OCI-LY7 (cell line): Measurements from ENCODE around the gene SEMA6D.

Experiments used
- CTCF ChIP-seq: fragments of 200-600 bp; sonication (generic); conservative IDR thresholded peaks from 2 replicates; pipeline ENCODE4 v1.5.1; 2014; ENCODE audit warnings: mild to moderate bottlenecking, antibody characterized with exemption, low read length, moderate library complexity, mixed read lengths
- EZH2phosphoT487 ChIP-seq: fragments of 200-600 bp; sonication (generic); IDR thresholded peaks from 2 replicates; pipeline ENCODE4 v1.6.1; 2018; ENCODE audit warnings: low read depth, borderline replicate concordance, mild to moderate bottlenecking, mixed run types, antibody characterized with exemption, low read length, moderate library complexity, mixed read lengths

DNA sequence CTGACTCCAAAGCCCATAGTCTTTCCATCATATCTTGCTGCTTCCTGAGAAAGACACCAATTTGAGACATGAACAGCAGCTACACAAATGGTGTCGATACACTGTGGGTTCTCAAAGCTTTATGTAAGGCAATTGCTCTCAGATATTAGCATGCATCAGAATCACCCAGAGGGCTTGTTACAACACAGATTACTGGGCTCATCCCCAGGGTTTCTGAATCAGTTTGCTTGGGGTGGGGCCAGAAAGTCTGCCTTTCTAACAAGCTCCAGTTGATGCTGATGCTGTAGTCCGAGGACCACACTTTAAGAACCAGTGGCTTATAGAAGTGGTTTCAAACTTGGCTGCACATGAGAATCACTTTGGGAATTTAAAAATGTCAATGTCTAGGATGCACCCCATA, 86.5 kb downstream of the SEMA6D start:
- TF ChIP-seq CTCF: no peak
- no peak for TF ChIP-seq EZH2phosphoT487
